Mesenchymal stem cell (in vitro differentiated cells and primary cell): ENCODE measurements around the gene UBE2E2.

Experiments used
- DNase-seq: peaks from one replicate; pipeline ENCODE4 v3.0.0-alpha.2; 2013
- H2AFZ ChIP-seq: one replicate; pipeline ENCODE4 v1.6.1; 2013; ENCODE audit warnings: low read depth, mild to moderate bottlenecking, control low read depth, inconsistent platforms, low read length, moderate library complexity
- H2AK5ac ChIP-seq: 2 replicates; pipeline ENCODE4 v1.6.1; 2013; ENCODE audit warnings: low read length, moderate library complexity, mild to moderate bottlenecking, inconsistent platforms; ENCODE audit not compliant: severe bottlenecking
- H2BK120ac ChIP-seq: one replicate; pipeline ENCODE4 v1.6.1; 2013; ENCODE audit warnings: low read depth, mild to moderate bottlenecking, inconsistent platforms, low read length, moderate library complexity
- H2BK12ac ChIP-seq, 2 experiments: one replicate each; pipeline ENCODE4 v1.6.1; 2013; ENCODE audit warnings: inconsistent platforms in 2 of 2, low read length in 2 of 2, mild to moderate bottlenecking in 2 of 2, moderate library complexity in 2 of 2, control low read depth in 1 of 2
- H2BK15ac ChIP-seq: one replicate; pipeline ENCODE4 v1.6.1; 2013; ENCODE audit warnings: mild to moderate bottlenecking, low read depth, inconsistent platforms; ENCODE audit not compliant: poor library complexity, severe bottlenecking
- H2BK5ac ChIP-seq: 2 replicates; pipeline ENCODE4 v1.6.1; 2013; ENCODE audit warnings: low read depth, mild to moderate bottlenecking, low read length, control low read depth, inconsistent platforms; ENCODE audit not compliant: poor library complexity, severe bottlenecking
- H3K14ac ChIP-seq, 2 experiments: one replicate each; pipeline ENCODE4 v1.6.1; 2013; ENCODE audit warnings: inconsistent platforms in 2 of 2, low read length in 2 of 2, control low read depth in 1 of 2, mild to moderate bottlenecking in 1 of 2, moderate library complexity in 1 of 2
- H3K18ac ChIP-seq, 2 experiments: one replicate each; pipeline ENCODE4 v1.6.1; 2013; ENCODE audit warnings: inconsistent platforms in 2 of 2, low read length in 2 of 2, control low read depth in 1 of 2, low read depth in 1 of 2, mild to moderate bottlenecking in 1 of 2
- H3K23ac ChIP-seq, 2 experiments: one replicate each; pipeline ENCODE4 v1.6.1; 2013; ENCODE audit warnings: inconsistent platforms in 2 of 2, low read length in 2 of 2, mild to moderate bottlenecking in 2 of 2, moderate library complexity in 2 of 2, control low read depth in 1 of 2
- H3K27ac ChIP-seq: 2 replicates; pipeline ENCODE4 v1.5.1; 2013; ENCODE audit warnings: mild to moderate bottlenecking, moderate library complexity, low read length, control low read depth, inconsistent platforms; ENCODE audit not compliant: poor library complexity, severe bottlenecking
- H3K27me3 ChIP-seq, 2 experiments: 2 replicates each; pipeline versions ENCODE4 v1.6.1 to v1.7.0; 2013; ENCODE audit warnings: low read length in 2 of 2, mild to moderate bottlenecking in 2 of 2, moderate library complexity in 2 of 2, control low read depth in 1 of 2, inconsistent platforms in 1 of 2; ENCODE audit not compliant: control insufficient read depth in 1 of 2, insufficient read depth in 1 of 2
- H3K36me3 ChIP-seq, 2 experiments: 2 replicates each; pipeline versions ENCODE4 v1.6.1 to v1.7.0; 2013; ENCODE audit warnings: low read length in 2 of 2, control low read depth in 1 of 2, inconsistent platforms in 1 of 2, low read depth in 1 of 2, mild to moderate bottlenecking in 1 of 2; ENCODE audit not compliant: insufficient read depth in 2 of 2, control insufficient read depth in 1 of 2
- H3K4ac ChIP-seq, 2 experiments: one replicate each; pipeline ENCODE4 v1.6.1; 2013; ENCODE audit warnings: inconsistent platforms in 2 of 2, low read length in 2 of 2, mild to moderate bottlenecking in 2 of 2, moderate library complexity in 2 of 2, control low read depth in 1 of 2, low read depth in 1 of 2
- H3K4me1 ChIP-seq: 2 replicates; pipeline ENCODE4 v1.6.1; 2013; ENCODE audit warnings: low read depth, low read length, control low read depth; ENCODE audit not compliant: control insufficient read depth, insufficient read depth
- H3K4me2 ChIP-seq: 2 replicates; pipeline ENCODE4 v1.6.1; 2013; ENCODE audit warnings: low read length, mild to moderate bottlenecking, inconsistent platforms; ENCODE audit not compliant: poor library complexity, severe bottlenecking
- H3K4me3 ChIP-seq, 2 experiments: 2 replicates each; pipeline versions ENCODE4 v1.5.1 to v1.7.0; 2013; ENCODE audit warnings: low read length in 2 of 2, mild to moderate bottlenecking in 2 of 2, control low read depth in 1 of 2, low read depth in 1 of 2; ENCODE audit not compliant: insufficient read depth in 1 of 2
- H3K79me1 ChIP-seq: replicated peaks from 2 replicates; pipeline ENCODE4 v1.6.1; 2013; ENCODE audit warnings: mild to moderate bottlenecking, control low read depth, low read length, inconsistent platforms; ENCODE audit not compliant: poor library complexity, severe bottlenecking
- H3K9ac ChIP-seq: 2 replicates; pipeline ENCODE4 v1.7.0; 2013; ENCODE audit warnings: mild to moderate bottlenecking, low read length, moderate library complexity
- H3K9me3 ChIP-seq: 2 replicates; pipeline ENCODE4 v1.7.0; 2013; ENCODE audit warnings: mild to moderate bottlenecking, low read length; ENCODE audit not compliant: control insufficient read depth
- H4K8ac ChIP-seq: one replicate; pipeline ENCODE4 v1.6.1; 2013; ENCODE audit warnings: inconsistent platforms, mild to moderate bottlenecking, low read length, moderate library complexity
- H4K91ac ChIP-seq: one replicate; pipeline ENCODE4 v1.6.1; 2013; ENCODE audit warnings: mild to moderate bottlenecking, low read length, inconsistent platforms
- WGBS: methylation state at CpG from one replicate; pipeline ENCODE4 v1.1.7; 2013; ENCODE audit warnings: mixed read lengths; 5-methylcytosine and 5-hydroxymethylcytosine counted together

Gene UBE2E2

GRCh38 chr3:23254282-23254681 lies 51.2 kb downstream of the UBE2E2 start:
- no peak overlapping the region for H2AFZ ChIP-seq
- H2BK120ac ChIP-seq = no peak overlapping the region
- no peak overlapping the region for H4K91ac ChIP-seq
- no peak for DNase-seq
- no peak overlapping the region for H3K9ac ChIP-seq
- no peak overlapping the region for H3K14ac ChIP-seq
- peaks cover 5% of the 10 kb centered on the region for H3K4me1 ChIP-seq
- H3K4me3 ChIP-seq = no peak overlapping the region
- H4K8ac ChIP-seq = no peak overlapping the region
- H3K4me2 ChIP-seq = no peak overlapping the region
- H2BK15ac ChIP-seq = no peak overlapping the region
- no peaks in the 10 kb centered on the region for H3K36me3 ChIP-seq
- H3K79me1 ChIP-seq = peaks cover 12% of the 10 kb centered on the region
- H3K23ac ChIP-seq = no peak overlapping the region
- no peak overlapping the region for H2AK5ac ChIP-seq
- H3K4ac ChIP-seq = no peak overlapping the region
- H3K9me3 ChIP-seq = no peaks in the 10 kb centered on the region
- no peak overlapping the region for H2BK5ac ChIP-seq
- no peak overlapping the region for H2BK12ac ChIP-seq
- 100% methylated on average over 2 of the region's 2 CpGs for WGBS
- H3K27ac ChIP-seq = no peak overlapping the region
- H3K18ac ChIP-seq = no peak overlapping the region
- no peaks in the 10 kb centered on the region for H3K27me3 ChIP-seq

- Histone ChIP-seq H3K18ac (no peak overlapping the region), H3K14ac (no peak overlapping the region)
Observed at GRCh38 chr3:23254835-23255234, 51.7 kb downstream of the UBE2E2 start.

GRCh38 chr3:23256741-23257435 lies 53.8 kb downstream of the UBE2E2 start:
- no peak overlapping the region for H2AK5ac ChIP-seq
- no peak overlapping the region for H3K4ac ChIP-seq
- no peak overlapping the region for H2BK12ac ChIP-seq
- no peak overlapping the region for H2BK120ac ChIP-seq
- no peak overlapping the region for H3K4me2 ChIP-seq
- H3K18ac ChIP-seq = no peak overlapping the region
- no peaks in the 10 kb centered on the region for H3K36me3 ChIP-seq
- peaks cover 7% of the 10 kb centered on the region for H3K4me1 ChIP-seq
- no peak overlapping the region for H4K8ac ChIP-seq
- H3K4me3 ChIP-seq = no peak overlapping the region
- H2BK5ac ChIP-seq = no peak overlapping the region
- no peak overlapping the region for H2AFZ ChIP-seq
- WGBS = 92% methylated on average over 3 of the region's 5 CpGs
- H3K9ac ChIP-seq = no peak overlapping the region
- H3K14ac ChIP-seq = no peak overlapping the region
- no peak for DNase-seq
- no peaks in the 10 kb centered on the region for H3K27me3 ChIP-seq
- no peak overlapping the region for H3K23ac ChIP-seq
- H3K27ac ChIP-seq = no peak overlapping the region
- no peak overlapping the region for H2BK15ac ChIP-seq
- H3K9me3 ChIP-seq = no peaks in the 10 kb centered on the region
- no peak overlapping the region for H4K91ac ChIP-seq
- H3K79me1 ChIP-seq = peaks cover 13% of the 10 kb centered on the region

More at GRCh38 chr3:23254835-23255234, 51.7 kb downstream of the UBE2E2 start:
- no peaks in the 10 kb centered on the region for H3K27me3 ChIP-seq
- H2AFZ ChIP-seq = no peak overlapping the region
- no peak overlapping the region for H2BK5ac ChIP-seq
- no peak overlapping the region for H3K4me2 ChIP-seq
- no peak overlapping the region for H2BK120ac ChIP-seq
- 95% methylated on average over 3 of the region's 3 CpGs for WGBS
- H3K4me1 ChIP-seq = peaks cover 5% of the 10 kb centered on the region
- no peak overlapping the region for H2AK5ac ChIP-seq
- H2BK15ac ChIP-seq = no peak overlapping the region
- peaks cover 12% of the 10 kb centered on the region for H3K79me1 ChIP-seq
- no peak overlapping the region for H4K8ac ChIP-seq
- H3K9ac ChIP-seq = no peak overlapping the region
- no peak overlapping the region for H3K4ac ChIP-seq
- no peak overlapping the region for H3K27ac ChIP-seq
- no peak overlapping the region for H3K23ac ChIP-seq
- no peak for DNase-seq
- no peak overlapping the region for H4K91ac ChIP-seq
- no peaks in the 10 kb centered on the region for H3K36me3 ChIP-seq
- no peak overlapping the region for H3K4me3 ChIP-seq
- no peak overlapping the region for H2BK12ac ChIP-seq
- H3K9me3 ChIP-seq = no peaks in the 10 kb centered on the region

- Histone ChIP-seq H2BK15ac (no peak overlapping the region), H3K4me3 (no peak overlapping the region), H3K27me3 (no peaks in the 10 kb centered on the region), H3K79me1 (peaks cover 12% of the 10 kb centered on the region), H4K8ac (no peak overlapping the region), H3K4ac (no peak overlapping the region), H4K91ac (no peak overlapping the region), H2AFZ (no peak overlapping the region), H3K9me3 (no peaks in the 10 kb centered on the region), H2BK12ac (no peak overlapping the region), H3K9ac (no peak overlapping the region), H2AK5ac (no peak overlapping the region), H3K18ac (no peak overlapping the region), H2BK120ac (no peak overlapping the region), H3K4me1 (peaks cover 5% of the 10 kb centered on the region), H3K23ac (no peak overlapping the region), H3K27ac (no peak overlapping the region), H3K14ac (no peak overlapping the region), H3K4me2 (no peak overlapping the region), H3K36me3 (no peaks in the 10 kb centered on the region), H2BK5ac (no peak overlapping the region)
- DNase-seq = no peak
- WGBS = 93% methylated on average over 6 of the region's 6 CpGs
Observed at GRCh38 chr3:23258110-23258509, 55.0 kb downstream of the UBE2E2 start.
